Astrocyte of the hippocampus (primary cell): ENCODE results near the gene SLC25A5.
"Not testable (repeated sequence)": the region's sequence is repeated elsewhere in the genome, so short reads cannot be mapped to it uniquely, and the experiment has no call there.

ENCODE experiments used
- DNase-seq: peaks from one replicate; pipeline ENCODE4 v3.0.0; 2011; ENCODE audit warnings: low read depth, low spot score

SLC25A5 gene

DNA sequence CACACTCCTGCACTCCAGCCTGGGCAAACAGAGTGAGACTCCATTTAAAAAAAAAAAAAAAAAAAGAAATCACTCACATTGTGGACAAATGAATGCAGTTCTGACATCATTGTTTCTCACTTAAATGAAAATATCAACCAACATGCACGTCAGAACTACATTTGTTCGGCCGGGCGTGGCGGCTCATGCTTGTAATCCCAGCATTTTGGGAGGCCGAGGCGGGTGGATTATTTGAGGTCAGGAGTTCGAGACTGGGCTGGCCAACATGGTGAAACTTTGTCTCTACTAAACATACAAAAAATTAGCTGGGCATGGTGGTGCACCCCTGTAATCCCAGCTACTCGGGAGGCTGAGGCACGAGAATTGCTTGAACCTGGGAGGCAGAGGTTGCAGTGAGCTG lies 36.9 kb downstream of the SLC25A5 start:
- not testable (repeated sequence) for DNase-seq

DNA sequence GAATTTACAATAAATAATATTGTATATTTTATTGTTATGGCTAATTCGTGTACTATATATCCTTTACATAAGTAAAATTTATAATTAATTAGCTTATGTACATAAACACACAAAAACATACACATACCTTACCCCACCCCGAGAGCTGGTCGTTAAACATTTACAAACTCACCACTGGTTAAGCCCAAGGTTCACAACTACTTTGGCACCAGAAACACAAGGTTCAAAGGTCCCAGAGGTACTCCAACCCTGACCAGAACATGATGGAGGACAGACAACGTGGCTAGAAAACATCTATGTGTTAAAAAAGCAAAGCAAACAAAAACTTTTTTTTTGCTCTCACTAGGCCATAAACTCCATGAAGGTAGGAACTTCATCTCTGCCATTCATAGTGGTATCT lies 37.7 kb downstream of the SLC25A5 start:
- DNase-seq = no peak

GRCh38 chrX:119507206-119507605 lies 39.0 kb downstream of the SLC25A5 start:
- no peak for DNase-seq

GRCh38 chrX:119512146-119512800 lies 44.0 kb downstream of the SLC25A5 start:
- peak; percentile 80 for DNase-seq

GRCh38 chrX:119516157-119516702 lies 48.0 kb downstream of the SLC25A5 start:
- peak; percentile 72 for DNase-seq

DNA sequence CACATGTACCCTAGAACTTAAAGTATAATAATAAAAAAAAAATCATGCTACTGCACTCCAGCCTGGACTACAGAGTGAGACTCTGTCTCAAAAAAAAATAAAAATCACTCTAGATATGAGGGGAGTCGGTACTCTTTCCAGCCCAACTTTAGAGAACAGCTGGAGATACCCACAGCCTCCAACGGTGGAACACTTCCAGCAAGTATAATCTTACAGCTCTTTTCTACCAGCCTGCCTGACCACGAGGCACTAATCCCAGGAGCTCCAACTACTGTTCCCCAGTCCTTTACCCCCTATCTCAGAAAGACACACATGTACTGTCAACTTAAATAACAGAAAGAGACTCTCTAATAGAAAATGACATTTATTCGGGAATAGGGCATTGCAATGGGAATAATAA lies 50.1 kb downstream of the SLC25A5 start:
- DNase-seq = no peak
